GM18520 (cell line): ENCODE results near the gene PDC.
"Not testable (repeated sequence)": the region's sequence is repeated elsewhere in the genome, so short reads cannot be mapped to it uniquely, and the experiment has no call there.

ENCODE experiments used
- ATAC-seq: cut with Tn5 transposase; IDR thresholded peaks from one replicate; pipeline ENCODE4 v1.9.1; 2021; ENCODE audit not compliant: unreplicated experiment

PDC gene

GRCh38 chr1:186404454-186405051 is 56.4 kb downstream of the PDC start:
- no peak for ATAC-seq

GRCh38 chr1:186403632-186404031 is 57.3 kb downstream of the PDC start:
- ATAC-seq = no peak

- not testable (repeated sequence) for ATAC-seq
Measured at GRCh38 chr1:186401446-186401845, 59.5 kb downstream of the PDC start.
